ENCODE results near the gene ARHGAP26.

The ARHGAP26 gene

DNA sequence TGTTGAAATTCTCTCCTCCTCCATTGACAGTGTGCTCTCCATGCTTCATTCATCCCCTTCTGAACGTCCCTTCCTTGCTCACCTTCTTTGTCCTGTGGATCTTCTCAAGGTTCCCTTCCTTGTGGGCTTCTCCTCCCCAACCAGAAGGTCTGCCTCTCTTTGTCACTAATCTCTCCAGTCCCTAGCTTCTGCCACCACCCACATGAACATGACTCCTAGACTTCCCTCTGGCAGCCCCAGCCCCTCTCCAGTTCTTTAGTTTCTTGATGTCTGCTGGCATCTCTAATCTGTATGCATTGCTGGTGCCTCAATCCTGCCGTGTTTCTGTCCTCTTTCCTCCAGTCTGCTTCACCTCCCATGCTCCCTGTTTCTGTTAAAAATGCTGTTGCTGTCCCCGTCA lies 79.3 kb downstream of the ARHGAP26 start:
- DNase-seq (ENCODE audit: low read depth in 2 of 2), result no peak

GRCh38 chr5:142849880-142850279 lies 79.7 kb downstream of the ARHGAP26 start:
- DNase-seq (ENCODE audit: low read depth in 2 of 2), result no peak

DNA sequence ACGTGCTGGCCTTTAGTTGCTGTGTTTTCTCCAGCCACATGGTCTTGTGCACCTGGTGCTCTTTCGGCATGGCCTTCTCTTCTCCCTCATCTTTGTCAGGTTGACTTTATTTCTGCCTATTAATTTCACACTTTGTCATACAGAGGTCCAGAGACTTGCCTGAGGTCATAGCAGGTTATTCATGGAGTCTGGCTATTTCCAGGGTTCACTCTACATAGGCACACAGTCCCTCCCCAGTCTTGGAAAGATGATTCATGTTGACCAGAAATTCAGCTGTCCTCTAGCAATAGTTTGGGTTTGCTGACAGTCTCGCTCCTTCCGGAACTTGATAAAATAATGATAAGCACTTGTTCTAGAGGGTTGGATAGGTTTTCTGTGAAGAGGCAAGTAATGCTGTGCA lies 81.6 kb downstream of the ARHGAP26 start:
- DNase-seq (ENCODE audit: low read depth in 2 of 2), result no peak

GRCh38 chr5:142852416-142853198 lies 82.4 kb downstream of the ARHGAP26 start:
- DNase-seq (ENCODE audit: low read depth in 2 of 2), result no peak

GRCh38 chr5:142853682-142854081 lies 83.5 kb downstream of the ARHGAP26 start:
- DNase-seq (ENCODE audit: low read depth in 2 of 2), result no peak

DNA sequence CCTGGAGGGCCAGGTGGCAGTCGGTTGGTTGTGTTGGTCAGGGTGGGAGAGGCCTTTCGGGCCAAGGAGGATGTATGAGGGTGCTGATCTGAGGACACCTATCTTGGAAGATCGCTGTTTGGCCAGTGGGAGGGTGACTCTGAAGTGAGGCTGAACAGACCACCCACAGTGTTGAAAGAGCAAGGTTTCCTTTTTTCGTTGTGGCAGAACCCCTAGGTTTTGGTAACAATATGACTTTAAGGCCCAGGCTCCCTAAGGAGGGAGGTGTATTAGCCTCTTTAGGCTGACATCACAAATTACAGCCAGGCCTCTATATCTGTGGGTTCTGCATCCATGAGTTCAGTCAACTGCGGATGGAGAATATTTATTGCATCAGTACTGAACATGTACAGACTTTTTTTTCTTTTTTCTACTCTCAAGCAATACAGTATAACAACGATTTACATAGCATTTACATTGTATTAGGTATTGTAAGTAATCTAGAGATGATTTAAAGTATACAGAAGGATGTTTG lies 86.1 kb downstream of the ARHGAP26 start:
- no peak for DNase-seq (ENCODE audit: low read depth in 2 of 2)

GRCh38 chr5:142857405-142857804 lies 87.2 kb downstream of the ARHGAP26 start:
- DNase-seq (ENCODE audit: low read depth in 2 of 2), result no peak

DNA sequence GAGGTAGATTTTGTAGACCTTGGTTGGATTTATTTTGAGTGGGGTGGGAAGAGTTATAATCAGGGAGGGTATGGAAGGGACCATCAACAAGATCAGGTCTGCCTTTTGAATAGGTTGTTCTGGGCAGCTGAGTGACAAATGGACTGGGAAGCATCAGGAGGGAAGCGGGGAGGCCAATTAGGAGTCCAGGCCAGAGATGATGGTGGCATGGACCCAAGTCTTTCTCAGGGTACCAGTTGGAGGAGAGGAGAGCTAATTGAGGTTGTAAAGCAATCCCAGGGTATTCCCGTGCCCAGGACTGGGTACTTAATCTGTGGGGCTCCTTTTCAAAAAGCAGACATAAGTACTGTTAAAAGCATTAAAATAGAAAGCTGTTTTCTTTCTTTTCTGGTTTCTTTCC lies 88.9 kb downstream of the ARHGAP26 start:
- no peak for DNase-seq (ENCODE audit: low read depth in 2 of 2)

- DNase-seq (ENCODE audit: low read depth in 2 of 2), result no peak
Measured at GRCh38 chr5:142860270-142860669, 90.1 kb downstream of the ARHGAP26 start.

DNA sequence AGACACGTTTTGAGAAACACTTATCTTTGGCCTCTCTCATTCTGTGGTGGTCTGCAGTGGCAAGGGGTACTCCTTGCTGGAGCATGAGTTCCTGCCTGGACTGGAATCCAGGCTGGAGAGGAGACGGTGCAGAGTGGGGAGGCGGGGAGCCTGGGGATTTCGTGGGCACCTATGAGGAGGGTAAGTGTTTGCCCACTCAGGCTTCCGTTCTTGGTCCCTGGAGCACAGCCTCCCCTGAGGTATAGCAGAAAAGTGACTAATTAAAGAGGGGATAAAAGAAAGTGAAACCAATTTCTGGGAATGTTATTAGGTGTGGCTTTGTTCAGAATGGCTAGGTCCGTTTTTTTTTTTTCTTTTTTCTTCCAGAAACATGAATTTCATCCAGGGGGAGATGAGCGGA lies 90.8 kb downstream of the ARHGAP26 start:
- DNase-seq (ENCODE audit: low read depth in 2 of 2), result no peak

DNA sequence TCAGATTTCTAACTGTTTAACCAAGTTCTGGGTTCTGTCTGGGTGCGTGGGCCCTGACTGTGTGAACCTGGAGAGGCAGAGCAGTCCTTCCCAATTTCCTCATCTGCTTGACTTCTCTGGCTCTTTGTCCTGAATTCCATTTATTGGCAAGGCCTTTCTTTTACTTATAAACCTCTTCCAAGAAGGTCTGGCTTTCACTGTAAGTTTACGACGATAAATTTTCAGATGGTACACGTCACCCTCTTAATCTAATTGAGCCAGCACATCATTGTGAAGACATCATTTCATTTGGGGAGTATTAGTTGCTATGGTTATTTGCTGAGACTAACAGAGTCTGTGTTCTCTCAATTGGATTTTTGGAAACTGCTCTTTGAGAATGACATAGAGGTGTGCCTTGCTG lies 92.4 kb downstream of the ARHGAP26 start:
- no peak for DNase-seq (ENCODE audit: low read depth in 2 of 2)

DNA sequence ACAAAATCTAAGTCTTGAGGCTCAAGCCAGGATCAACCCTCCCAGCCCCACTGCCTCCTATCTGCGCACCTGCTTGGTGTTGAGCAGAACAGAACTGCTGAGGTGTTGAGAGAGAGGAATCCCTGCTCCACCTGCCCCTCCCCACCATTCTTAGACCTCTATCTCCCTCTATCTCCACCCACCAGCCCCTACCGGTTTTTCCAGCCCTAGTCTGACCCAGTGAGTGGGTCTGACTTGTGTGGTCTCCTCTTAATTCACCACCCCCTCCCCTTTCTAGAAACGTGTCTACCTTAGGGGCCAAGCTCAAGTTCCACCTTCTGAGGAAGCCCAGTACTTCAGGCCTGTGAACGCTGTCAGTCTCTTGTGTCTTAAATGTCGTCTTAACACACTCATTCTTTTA lies 93.7 kb downstream of the ARHGAP26 start:
- no peak for DNase-seq (ENCODE audit: low read depth in 2 of 2)

GRCh38 chr5:142864290-142865260 lies 94.4 kb downstream of the ARHGAP26 start:
- no peak for DNase-seq (ENCODE audit: low read depth in 2 of 2)

DNA sequence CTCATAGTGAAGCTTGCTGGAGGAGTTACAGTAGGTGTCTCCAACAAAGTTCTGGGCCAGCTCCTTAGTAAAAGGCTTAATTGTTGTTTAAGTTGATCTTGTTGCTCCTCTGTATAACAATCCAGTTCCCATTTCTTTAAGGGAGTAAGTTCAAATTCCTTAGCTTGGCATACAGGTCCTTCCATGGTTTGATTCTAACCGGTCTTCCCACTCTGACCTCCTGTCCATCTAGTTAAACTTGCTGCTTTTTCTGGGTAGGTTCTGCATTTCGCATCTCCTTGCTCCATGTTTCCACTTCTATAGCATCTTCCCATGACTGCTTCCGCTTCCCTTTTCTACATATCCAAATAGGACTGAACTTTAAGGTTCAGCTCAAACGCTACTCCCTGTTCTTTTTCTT lies 95.5 kb downstream of the ARHGAP26 start:
- DNase-seq (ENCODE audit: low read depth in 2 of 2), result no peak

DNA sequence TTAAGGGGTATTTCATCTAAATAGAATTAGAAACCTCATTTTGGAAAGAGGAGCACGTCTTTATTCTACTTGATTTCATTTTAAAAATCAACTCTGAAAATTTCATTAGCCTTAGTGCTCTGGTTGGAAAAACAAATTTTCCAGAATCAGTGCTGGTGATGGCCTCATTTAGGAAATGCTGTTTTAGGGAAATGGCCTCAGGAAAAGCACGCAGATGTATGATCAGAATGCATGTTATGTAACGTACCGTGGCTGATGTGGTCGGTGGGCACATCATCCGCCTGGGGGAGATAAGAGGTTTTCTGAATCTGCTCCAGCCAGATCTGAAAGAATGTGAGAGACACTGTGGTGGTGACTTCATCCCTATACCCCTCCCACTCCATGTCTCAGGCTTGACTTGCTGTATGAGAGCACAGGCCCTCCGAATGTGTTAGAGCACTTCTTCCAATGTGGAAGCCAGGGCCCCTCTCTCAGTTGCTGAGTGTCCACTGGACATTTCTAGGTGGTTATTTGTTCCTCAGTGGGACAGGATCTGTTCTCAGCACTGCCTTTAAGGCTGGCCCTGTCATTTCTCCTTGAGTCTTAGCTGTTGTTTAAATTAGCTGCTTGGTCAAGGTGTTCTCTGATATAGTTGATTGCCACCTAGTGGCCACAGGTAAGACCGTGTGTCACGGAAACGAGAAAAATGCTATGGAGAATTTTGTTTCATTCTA lies 96.5 kb downstream of the ARHGAP26 start:
- DNase-seq (ENCODE audit: low read depth in 2 of 2), result peak; percentile 14 to 15

DNA sequence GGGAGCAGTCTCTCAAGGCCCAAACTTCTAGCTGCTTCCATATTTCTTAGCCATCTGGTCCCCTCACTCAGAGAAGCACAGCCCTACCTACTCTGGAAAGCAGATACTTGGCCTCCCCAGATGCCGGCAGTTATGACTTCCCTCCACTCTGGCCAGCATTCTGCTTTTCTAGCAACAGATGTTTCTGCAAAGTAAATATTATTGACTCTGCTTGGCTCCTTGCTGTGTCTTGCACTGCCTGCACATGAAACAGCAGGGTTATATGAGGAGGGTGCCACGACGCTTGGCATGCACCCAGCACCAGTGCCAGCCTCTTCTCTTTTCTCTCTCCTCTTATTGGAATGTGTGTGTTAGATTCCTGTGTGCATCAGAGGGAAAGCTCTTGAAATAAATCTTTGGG lies 99.7 kb downstream of the ARHGAP26 start:
- no peak for DNase-seq (ENCODE audit: low read depth in 2 of 2)

- DNase-seq (ENCODE audit: low read depth in 2 of 2), result no peak
Measured at GRCh38 chr5:142870532-142871362, 100.6 kb downstream of the ARHGAP26 start.

- no peak for DNase-seq (ENCODE audit: low read depth in 2 of 2)
Measured at GRCh38 chr5:142871363-142872193, 101.4 kb downstream of the ARHGAP26 start.

DNA sequence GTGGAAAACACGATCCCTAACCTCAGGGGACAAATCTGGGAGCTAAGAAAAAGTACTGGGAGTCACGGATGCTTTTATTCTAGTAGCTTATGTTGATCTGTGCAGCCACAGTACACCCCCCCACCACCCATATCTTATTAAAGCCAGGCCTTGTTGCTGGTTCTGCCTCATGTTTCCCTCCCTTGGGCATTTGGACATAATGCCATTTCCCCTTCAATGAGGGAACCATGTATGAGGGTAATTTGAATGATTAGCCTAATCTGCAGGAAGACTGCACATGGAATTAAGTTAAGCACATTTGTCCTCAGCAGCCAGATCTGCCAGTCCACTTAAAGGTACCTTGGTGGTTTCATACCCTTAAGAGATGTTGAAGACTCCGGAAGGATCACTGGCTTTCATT lies 102.0 kb downstream of the ARHGAP26 start:
- DNase-seq (ENCODE audit: low read depth in 2 of 2), result no peak

- DNase-seq (ENCODE audit: low read depth in 2 of 2), result no peak
Measured at GRCh38 chr5:142872795-142873194, 102.6 kb downstream of the ARHGAP26 start.

Data from stimulated activated CD8-positive, alpha-beta memory T cell treated with anti-CD3 and anti-CD28 coated beads, Interleukin-7, amount 100 ng/mL, for 4 hours (primary cell).